NCI-H526 treated with DMSO at 0.1 percent for 48 hours (cell line): ENCODE measurements around the gene GPR63.
A peak's percentile ranks its signal among the peaks of the same experiment; 100 is the strongest.

ENCODE experiments used
- DNase-seq: peaks from one replicate; lab custom pipeline; 2025; lab: John Stamatoyannopoulos, UW

Gene GPR63, protein sequence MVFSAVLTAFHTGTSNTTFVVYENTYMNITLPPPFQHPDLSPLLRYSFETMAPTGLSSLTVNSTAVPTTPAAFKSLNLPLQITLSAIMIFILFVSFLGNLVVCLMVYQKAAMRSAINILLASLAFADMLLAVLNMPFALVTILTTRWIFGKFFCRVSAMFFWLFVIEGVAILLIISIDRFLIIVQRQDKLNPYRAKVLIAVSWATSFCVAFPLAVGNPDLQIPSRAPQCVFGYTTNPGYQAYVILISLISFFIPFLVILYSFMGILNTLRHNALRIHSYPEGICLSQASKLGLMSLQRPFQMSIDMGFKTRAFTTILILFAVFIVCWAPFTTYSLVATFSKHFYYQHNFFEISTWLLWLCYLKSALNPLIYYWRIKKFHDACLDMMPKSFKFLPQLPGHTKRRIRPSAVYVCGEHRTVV

DNA sequence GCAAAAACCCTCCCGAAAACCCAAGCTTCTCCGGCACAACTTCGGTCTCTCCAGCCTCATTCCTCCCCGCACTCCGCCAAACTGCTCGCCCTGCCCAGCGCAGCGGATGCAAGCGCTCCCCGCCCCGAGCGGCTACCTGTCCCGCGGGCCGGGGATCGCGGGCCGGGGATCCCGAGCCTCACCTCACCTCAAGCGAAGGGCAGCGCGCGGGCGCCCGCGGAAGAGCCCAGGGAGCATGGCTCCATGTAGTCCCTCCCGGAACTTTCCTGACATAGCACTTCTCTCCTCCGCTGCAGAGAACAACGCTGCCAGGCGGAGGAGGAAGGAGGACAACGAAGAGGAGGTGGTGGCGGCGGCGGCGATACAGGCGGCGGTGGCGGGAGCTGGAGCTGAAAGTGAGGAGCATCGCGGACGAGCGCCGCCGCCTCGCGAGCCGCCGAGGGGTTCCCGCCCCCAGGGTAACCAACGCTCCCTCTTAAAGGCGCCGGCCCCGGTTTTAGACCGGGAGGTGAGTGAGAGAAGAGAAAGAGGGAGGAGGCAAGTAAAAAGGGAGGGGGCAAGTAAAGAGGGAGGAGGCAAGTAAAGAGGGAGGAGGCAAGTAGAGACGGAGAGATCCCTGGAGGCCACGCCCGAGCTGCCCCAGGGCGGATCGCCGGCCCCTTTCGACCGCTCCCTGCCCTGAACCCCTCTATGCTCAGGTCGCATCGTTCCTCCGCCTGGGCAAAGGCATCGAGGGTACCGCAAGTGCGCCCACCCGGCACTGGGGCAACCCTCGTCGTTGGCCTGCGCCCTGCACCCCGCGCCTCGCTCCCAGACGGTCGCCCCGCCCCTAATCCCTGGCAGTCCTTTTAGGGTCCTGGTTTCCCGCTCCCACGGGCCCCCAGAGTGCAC lies at the start of gene GPR63:
Gene GPR63, minus strand, starts transcription at position 397 of the 891 bp plus-strand sequence. CDS start 37,746 bp downstream, outside the sequence.
- peak; percentile 57 for DNase-seq

DNA sequence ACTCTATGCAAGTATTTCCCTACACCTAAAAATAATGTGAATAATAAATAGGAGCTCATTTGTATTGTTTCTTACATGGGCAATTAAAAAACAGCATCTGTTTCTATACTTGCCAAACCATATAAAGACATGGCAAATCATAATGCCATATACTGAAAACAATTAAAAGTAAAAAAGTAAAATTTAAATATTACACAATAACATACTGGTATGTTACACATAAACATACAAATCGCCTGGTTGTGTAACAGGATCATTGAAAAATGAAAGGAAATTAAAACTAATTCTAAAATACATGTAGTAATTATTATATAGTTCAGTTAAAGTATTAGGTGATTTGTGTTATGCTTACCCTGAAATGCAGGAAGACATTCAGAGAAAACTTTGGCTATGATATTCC lies 49.2 kb upstream of the GPR63 start:
- DNase-seq, result no peak

DNA sequence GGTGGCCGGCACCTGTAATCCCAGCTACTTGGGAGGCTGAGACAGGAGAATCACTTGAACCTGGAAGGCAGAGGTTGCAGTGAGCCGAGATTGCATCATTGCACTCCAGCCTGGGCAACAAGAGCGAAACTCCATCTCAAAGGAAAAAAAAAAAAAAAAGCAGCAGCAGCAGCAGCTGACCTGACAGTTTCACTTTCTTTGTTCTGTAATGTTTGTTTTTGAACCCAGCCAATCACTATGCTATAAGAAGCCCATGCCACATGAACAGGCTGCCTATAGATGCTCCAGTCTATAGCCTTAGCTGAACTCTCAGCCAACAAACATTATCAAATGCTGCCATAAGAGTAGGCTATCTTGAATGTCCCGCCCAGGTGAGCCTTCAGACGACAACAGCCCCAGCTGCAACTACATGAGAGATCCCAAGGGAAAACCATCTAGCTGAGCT lies 47.9 kb upstream of the GPR63 start:
- DNase-seq, result peak; percentile 71

DNA sequence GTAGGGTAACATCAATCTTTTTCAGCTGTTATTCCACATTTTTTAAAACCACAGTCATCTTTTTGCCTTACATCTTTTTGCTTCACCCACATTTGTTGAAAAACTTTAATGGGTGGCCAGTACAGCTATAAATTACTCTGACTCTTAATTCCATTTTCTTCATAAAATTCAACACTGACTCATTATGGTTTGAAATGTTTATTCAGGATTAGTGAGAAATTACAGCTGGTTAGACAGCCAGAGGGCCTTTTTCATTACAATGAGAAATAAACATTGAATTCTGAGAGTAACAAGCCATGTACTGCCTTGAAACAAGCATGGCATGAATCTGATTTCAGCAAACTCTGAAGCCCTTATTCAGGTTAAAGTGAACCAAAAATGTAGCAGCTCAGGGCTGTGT lies 40.9 kb upstream of the GPR63 start:
- no peak for DNase-seq

DNA sequence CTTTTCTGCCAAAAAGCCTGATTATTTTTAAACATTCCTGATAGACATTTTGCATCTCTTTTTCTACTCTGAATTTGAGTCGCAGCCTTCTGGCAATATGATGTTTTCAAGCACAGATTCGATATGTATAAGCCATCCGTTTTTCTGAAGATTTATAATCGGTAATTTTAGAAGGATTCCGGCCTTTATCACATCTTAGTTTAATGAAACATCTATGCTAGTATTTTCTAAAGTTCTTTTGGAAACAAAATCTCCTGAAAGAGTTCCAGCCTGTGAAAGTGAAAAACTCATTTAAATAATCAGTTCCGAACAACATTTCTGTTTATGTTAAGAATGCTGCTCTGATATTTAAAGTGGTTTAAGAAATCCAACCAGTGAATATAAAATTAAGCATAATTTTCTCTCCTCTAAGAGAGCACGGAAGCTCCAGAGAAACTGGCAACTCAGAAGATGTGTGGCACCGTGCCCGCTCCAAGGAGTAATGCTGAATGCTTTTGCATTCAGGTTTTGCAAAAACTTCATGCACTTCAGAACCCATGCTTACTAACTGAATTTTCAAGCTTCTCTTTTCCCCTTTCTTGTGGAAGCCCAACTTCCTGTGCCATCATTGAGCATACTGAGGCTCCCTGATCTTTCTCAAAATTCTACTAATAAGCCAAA lies 39.7 kb upstream of the GPR63 start:
- DNase-seq, result no peak

DNA sequence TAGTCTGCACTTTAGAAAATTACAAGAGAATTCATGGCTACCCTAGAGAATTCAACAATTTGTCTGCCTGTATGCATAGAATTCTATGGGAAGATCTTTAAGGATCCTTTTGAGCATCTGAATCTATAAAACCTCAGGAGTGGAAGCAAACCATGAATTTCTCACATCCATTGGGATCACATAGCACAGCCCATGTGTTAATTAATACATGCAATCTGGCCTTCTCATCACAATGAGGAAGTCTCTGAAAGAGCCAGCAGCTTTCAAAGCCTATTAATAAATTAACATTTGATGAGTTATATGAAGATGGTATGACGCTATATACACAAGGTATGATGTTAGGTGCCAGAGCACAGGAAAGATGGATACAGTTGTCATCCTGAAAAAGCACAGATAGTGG lies 35.7 kb upstream of the GPR63 start:
- DNase-seq, result no peak

DNA sequence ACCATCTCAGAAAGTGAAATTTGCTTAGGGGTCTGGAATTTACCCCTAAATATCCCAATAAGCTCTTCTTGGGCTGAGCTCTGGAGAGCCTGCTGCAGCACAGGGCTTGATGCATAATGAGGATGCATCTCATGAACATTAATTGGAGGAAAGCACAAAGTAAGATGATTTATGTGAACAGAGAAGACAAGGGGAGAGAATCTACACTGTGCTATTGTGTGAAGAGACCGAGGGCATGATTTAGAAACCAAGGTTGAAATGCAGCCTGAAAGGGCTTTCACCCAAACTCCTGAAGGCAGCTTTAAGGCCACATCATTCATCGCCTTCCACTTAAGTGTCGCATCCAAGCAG lies 27.8 kb upstream of the GPR63 start:
- no peak for DNase-seq

DNA sequence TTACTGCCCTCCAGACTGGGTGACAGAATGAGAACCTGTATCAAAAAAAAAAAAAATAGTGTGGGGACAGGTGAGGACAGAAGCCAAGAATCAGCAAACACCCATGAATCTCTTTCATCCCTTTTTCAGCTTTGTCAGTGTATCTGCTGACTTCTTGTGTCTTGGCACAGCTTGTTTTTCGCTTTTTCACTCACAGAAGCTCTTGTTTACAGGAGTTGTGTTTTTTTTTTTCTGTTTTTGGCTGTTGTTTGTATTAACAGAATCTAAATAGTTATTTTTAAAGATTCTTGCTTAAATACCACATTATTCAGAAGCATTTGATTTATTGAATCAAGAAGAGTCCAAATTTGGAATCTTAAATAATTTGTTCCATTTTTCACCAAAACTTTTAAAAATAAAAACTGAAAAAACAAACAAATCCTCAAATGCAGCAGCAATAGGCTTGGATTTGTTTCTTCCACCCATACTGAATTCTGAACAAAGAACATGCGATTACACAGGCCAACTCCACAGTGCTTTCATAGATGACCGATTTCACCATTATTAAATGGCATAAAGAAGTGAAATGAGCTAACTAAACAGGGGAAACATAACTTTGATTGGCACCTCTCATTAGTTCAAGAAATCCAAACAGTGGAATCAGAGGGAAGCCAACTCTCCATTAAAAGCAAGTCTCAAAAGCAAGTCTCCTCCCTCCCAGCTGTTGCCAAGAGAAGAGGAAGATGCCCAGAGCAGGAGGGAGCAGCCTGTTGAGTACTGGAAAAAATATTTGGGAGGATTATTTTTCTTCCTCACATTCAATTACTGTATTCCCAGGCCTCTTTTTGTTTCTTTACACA lies 27.2 kb upstream of the GPR63 start:
- no peak for DNase-seq

DNA sequence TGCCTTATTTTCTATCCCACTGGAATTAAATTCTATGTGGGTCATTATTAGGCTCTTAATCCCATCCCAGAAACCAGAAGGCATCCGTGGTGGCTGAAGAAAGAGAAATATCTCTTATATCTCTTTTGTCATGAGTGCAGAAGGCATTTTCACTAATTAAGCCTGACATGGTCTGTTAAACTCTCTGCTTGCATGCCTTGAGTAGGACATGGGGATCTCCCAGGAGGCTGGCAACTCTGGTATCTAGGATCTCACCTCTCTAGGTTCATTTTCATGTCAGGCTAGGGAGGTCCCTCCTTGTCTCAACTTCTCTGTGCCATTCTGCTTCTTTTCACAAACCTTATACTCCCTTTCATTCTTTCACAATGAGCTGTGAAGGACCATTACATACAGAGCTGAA lies 25.3 kb upstream of the GPR63 start:
- DNase-seq, result no peak

DNA sequence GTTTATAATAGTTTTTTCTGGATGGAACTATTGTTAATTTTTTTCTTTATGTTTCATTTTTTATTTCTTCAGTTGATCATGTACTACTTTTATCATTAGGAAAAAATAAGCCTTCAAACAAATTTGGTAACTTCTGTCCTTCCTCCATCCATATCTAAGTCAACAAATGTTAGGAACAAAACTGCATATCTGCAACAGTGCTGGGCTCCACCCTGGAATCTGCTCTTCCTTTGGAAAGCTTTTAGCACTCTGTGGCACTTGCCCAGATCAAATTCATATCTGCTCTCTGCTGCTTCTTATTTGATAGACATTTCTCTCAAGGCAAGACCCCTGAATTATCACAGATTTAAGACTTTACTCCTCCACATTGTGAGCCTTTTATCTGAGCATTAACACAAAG lies 24.3 kb upstream of the GPR63 start:
- DNase-seq, result no peak

DNA sequence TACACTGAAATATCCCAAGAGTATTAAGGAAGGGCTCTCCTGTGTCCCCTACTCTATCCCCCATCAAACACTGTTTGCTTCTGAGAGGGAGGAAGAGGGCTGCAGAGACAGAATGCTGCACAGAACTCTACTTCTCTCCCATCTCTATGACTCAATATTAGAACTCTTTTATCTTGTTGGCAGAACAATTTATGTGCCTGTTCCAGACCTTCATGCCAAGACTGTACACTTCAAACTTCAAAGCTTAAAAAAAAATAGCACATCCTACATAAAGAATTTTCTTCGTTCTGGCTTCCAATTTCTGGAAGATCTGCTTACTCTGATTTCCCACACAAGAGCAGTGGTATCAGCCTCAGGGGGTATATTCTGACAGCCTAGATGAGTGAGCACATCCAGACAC lies 19.6 kb upstream of the GPR63 start:
- no peak for DNase-seq

DNA sequence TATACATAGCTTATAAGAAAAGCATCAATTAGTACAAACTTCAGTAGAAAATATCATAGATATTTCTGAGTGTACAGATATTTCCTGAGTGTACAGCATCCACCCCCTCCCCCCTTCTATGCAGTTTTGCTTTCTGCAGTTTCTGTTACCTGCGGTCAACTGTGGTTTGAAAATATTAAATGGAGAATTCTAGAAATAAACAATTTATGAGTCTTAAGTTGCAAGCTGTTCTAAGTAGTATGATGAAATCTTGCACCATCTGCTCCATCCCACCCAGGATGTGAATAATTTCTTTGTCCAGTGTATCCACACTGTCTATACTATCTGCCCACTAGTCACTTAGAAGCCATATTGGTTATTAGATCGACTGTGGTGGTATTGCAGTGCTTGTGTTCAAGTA lies 15.8 kb upstream of the GPR63 start:
- no peak for DNase-seq

DNA sequence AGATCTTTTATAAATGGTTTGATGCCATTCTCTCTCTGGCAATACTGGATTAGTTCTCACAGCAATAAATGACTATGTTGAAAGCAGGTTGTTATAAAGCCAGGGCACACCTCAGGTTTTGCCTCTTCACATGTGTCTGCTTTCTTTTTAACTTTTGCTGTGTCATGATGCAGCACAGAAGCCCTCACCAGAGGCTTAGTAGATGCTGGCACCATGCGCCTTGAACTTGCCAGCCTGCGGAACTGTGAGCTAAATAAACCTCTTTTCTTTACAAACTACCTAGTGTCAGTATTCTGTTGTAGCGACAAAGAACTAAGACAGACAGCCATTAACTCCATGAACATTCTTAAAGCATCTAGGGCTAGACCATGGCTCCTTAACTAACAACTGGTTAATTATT lies 15.3 kb upstream of the GPR63 start:
- DNase-seq, result no peak

DNA sequence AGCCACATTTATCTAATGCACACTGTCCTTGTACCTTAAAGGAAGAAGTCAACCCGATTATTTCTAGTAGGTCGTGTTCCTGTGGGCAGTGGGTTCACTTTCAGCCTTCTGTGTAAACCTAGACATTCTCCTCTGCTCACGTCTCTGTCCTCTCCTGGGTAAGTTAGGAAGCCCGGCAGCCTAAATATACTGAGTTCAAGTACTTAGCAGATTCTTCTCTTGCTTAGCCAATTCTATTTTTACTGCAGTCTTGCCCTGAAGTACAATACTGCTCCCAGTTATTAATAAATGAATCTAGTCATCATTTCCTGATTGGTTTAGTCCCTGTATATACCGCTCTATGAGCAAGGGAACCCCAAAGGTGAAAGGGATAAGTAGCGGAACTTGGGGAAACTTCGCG lies 14.6 kb upstream of the GPR63 start:
- DNase-seq, result no peak

DNA sequence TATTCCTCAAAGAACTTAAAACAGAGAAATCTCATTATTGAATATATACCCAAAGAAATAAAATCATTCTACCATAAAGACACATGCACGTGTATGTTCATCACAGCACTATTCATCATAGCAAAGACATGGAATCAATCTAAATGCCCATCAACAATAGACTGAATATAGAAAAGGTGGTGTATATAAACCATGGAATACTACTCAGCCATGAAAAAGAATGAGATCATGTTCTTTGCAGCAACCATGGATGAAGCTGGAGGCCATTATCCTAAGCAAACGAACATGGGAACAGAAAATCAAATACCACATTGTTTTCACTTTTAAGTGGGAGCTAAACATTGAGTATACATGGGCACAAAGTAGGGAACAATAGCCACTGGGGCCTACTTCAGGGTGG lies 12.3 kb upstream of the GPR63 start:
- no peak for DNase-seq

DNA sequence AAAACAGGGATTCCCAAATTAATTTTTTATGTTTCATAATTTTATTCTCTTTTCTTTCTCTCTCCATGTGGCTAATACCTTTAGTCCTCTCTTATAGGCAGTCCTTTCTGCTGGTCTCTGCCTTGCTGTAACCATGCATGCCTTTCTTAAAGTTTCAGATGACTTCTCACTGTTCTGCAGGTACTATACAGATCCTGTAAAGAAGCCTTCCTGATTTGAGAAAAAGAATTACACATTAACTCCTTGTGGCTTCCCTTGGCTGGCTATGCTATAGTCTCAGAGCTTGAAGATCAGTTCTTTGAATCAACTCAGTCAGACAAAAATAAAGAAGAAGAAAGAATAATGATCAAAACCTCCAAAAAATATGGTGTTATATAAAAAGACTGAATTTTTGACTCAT lies 7.3 kb upstream of the GPR63 start:
- no peak for DNase-seq

DNA sequence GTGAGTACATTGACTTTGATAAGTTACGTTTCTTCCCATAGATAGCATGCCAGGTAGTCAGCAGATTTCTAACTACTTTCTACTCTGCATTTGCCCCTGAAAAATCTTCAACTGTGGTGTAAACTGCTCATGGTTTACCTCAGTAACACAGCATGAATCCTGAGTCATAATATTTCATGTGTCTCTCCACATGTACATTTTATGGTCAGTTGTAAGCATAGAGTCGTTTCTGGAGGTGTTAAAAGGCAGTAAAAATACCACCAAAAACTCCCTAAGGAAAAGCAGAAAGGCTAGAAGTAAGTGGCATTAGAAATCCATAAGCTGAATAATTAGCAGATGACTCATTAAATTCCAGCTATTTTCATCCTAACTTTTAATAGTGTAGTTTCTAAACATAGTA lies 4.1 kb upstream of the GPR63 start:
- DNase-seq, result no peak

DNA sequence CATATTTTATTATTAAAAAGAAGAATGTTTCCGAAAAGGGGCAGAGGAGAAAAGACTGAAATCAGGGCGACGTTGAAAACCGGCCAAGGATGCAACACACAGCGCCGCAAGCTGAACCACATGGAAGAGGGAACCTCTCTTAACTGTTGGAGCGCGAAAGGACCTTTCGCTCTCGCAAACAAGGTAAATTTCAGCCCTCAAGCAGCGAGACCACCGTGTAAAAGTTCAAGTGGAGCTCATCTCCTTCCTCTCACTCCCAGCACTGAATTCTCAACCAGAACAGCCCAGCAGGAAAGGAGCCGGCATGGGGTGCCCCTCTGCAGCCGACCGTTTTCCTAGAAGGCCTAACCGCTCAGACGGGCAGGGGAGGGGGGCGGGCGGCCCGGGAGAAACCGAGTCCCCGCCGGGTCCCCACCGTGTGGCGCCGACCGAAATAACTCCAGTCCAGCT lies 621 bp downstream of the GPR63 start:
- DNase-seq, result peak; percentile 70

DNA sequence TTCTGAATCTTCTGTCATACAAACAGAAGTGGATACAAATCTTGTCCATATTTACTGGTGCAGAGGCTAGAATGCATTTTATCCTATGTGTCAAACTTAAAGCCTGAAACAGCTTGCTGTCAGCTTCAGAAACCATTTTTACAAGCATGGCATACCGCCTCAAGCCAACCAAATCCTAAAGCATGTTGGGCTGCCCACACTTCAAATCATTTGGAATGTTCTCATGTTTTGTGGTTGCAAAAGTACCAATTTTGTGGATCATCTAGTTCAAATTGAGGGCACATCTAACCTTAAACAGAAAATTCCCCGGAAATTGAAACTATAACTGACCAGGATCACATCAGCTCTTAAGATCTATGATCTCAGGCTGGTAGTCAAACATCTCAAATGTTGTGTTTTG lies 3.2 kb downstream of the GPR63 start:
- DNase-seq, result no peak

DNA sequence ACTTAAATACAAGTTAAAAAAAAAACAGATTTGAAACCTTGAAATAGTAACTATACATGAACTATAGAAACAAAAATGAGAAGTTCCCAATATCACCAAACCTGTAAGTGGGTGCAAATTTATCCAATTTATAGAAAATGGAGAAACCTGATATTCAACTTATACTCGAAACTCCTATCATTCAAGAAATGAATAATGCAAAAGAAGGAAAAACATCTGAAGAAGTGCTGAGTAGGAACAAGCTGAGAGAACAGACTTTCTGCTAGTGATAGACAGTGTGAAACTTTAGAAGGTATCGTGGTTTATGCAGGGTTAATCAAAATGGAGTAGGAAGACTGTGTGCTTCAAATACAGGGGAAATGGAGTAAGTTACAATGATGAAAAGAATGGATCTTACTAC lies 4.5 kb downstream of the GPR63 start:
- DNase-seq, result no peak

DNA sequence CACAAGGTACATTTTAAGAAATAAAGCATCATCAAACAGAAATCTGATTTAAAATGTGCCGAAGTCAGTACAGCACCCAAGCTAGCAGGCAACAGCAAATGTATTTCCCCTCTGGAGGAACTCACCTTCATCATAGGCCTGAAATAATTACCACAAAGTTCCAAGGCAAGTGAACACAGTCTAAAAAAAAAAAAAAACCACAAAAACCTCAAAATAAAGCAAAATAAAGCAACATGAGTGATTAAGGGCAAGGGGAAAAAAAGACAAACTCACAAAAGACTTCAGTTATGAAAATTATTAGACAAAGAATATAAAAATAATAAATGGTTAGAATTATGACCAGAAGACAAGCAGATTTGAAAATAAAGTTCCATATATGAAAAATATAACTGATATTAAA lies 10.4 kb downstream of the GPR63 start:
- no peak for DNase-seq

DNA sequence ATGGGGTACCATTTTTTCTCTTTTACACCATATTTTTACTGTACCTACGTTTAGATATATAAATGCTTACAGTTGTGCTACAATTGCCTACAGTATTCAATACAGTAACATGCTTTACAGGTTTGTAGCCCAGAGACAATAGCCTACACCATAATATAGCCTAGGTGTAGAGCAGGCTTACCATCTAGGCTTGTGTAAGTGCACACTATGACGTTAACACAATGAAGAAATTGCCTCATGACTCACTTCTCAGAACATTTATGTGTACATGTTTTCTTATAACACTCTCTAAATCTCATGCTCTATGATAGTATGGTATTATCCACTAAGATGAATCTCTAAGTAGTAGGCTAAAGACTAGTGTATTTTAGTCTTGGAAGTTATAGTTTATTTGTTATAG lies 13.5 kb downstream of the GPR63 start:
- no peak for DNase-seq
